Skeletal muscle satellite cell (primary cell): ENCODE measurements around the gene MSL3.

ENCODE experiments used
- H3K27me3 ChIP-seq: 2 replicates; pipeline ENCODE4 v1.7.0; 2013; ENCODE audit warnings: low read length; ENCODE audit not compliant: control insufficient read depth, insufficient read depth
- H3K36me3 ChIP-seq: 2 replicates; pipeline ENCODE4 v1.7.0; 2013; ENCODE audit warnings: mild to moderate bottlenecking, control low read depth, low read length; ENCODE audit not compliant: insufficient read depth
- H3K4me1 ChIP-seq: 2 replicates; pipeline ENCODE4 v1.7.0; 2013; ENCODE audit warnings: low read length; ENCODE audit not compliant: control insufficient read depth, insufficient read depth
- H3K4me2 ChIP-seq: 2 replicates; pipeline ENCODE4 v1.7.0; 2013; ENCODE audit warnings: mild to moderate bottlenecking, low read length
- H3K4me3 ChIP-seq: 2 replicates; pipeline ENCODE4 v1.7.0; 2013; ENCODE audit warnings: low read length
- H3K9ac ChIP-seq: 2 replicates; pipeline ENCODE4 v1.7.0; 2013; ENCODE audit warnings: mild to moderate bottlenecking, low read depth, low read length, moderate library complexity
- H3K9me3 ChIP-seq: replicated peaks from 2 replicates; pipeline ENCODE4 v1.7.0; 2013; ENCODE audit warnings: mild to moderate bottlenecking, control low read depth, low read length

Gene MSL3

GRCh38 chrX:11760958-11761357 is 2.9 kb downstream of the MSL3 start:
- Histone ChIP-seq H3K27me3 (no peaks in the 10 kb centered on the region), H3K36me3 (peaks cover 26% of the 10 kb centered on the region), H3K4me3 (no peak overlapping the region), H3K4me2 (peak overlapping the region; percentile 66), H3K9ac (peak overlapping the region; percentile 96), H3K9me3 (no peaks in the 10 kb centered on the region), H3K4me1 (peaks cover 7% of the 10 kb centered on the region)

- Histone ChIP-seq H3K27me3 (no peaks in the 10 kb centered on the region), H3K9me3 (no peaks in the 10 kb centered on the region), H3K4me1 (no peaks in the 10 kb centered on the region), H3K4me3 (no peak overlapping the region), H3K36me3 (peaks cover 29% of the 10 kb centered on the region), H3K9ac (no peak overlapping the region), H3K4me2 (no peak overlapping the region)
These were observed 6.6 kb downstream of the MSL3 start for GRCh38 chrX:11764602-11765067.

- H3K4me2 ChIP-seq = no peak overlapping the region
- no peak overlapping the region for H3K4me3 ChIP-seq
- no peaks in the 10 kb centered on the region for H3K27me3 ChIP-seq
- no peak overlapping the region for H3K9ac ChIP-seq
- H3K4me1 ChIP-seq = no peaks in the 10 kb centered on the region
- no peaks in the 10 kb centered on the region for H3K9me3 ChIP-seq
- H3K36me3 ChIP-seq = peaks cover 30% of the 10 kb centered on the region
These were observed 7.4 kb downstream of the MSL3 start for GRCh38 chrX:11765449-11765848.

- H3K4me2 ChIP-seq = no peak overlapping the region
- H3K36me3 ChIP-seq = peaks cover 33% of the 10 kb centered on the region
- H3K9ac ChIP-seq = no peak overlapping the region
- no peaks in the 10 kb centered on the region for H3K4me1 ChIP-seq
- no peaks in the 10 kb centered on the region for H3K27me3 ChIP-seq
- H3K4me3 ChIP-seq = no peak overlapping the region
- H3K9me3 ChIP-seq = no peaks in the 10 kb centered on the region
These were observed 8.4 kb downstream of the MSL3 start for GRCh38 chrX:11766487-11766886.

- no peak overlapping the region for H3K4me3 ChIP-seq
- H3K27me3 ChIP-seq = no peaks in the 10 kb centered on the region
- no peaks in the 10 kb centered on the region for H3K9me3 ChIP-seq
- peaks cover 24% of the 10 kb centered on the region for H3K36me3 ChIP-seq
- no peak overlapping the region for H3K4me2 ChIP-seq
- H3K9ac ChIP-seq = no peak overlapping the region
- H3K4me1 ChIP-seq = no peaks in the 10 kb centered on the region
These were observed 10.0 kb downstream of the MSL3 start for GRCh38 chrX:11768039-11768438.

DNA sequence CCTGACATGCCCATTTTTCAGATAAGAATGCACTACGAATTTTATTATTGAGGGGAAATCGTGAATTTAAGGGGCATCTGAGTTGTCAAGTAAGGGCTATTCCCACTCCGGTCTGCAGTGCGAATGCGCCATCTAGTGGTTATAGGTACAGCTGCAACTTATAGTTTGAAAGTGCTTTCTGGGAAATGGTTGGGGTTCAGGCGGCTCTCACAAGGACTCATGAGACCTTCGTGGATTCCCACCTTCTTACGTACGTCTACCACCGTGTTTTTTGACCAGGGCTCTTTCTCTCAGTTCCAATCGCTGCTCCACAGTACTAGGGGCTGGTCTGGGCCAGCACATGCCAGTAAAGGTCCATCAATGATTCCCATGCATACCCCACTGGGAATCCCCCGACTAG is 12.3 kb downstream of the MSL3 start:
- no peaks in the 10 kb centered on the region for H3K4me1 ChIP-seq
- H3K9me3 ChIP-seq = no peaks in the 10 kb centered on the region
- H3K27me3 ChIP-seq = no peaks in the 10 kb centered on the region
- H3K4me2 ChIP-seq = no peak overlapping the region
- H3K4me3 ChIP-seq = no peak overlapping the region
- no peak overlapping the region for H3K9ac ChIP-seq
- peaks cover 13% of the 10 kb centered on the region for H3K36me3 ChIP-seq

DNA sequence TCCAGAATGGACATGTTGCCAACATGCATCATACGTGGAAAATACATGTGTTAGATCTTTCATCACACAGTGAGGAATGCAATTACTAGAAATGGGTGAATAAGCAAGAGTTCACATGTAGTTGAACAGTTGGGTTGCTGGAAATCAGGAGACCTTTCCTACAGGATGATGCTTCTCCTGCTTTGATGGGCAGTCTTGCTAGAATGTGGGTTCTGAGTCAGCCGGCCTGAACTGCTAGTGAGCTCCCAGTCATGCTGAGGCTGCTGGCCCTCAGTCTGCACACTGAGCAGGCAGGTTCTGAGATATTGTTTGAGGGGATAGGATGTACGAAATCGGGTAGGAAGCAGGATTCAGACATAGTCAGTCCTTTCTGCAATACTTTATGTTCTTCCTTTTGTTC is 20.2 kb downstream of the MSL3 start:
- H3K4me3 ChIP-seq = no peak overlapping the region
- no peaks in the 10 kb centered on the region for H3K9me3 ChIP-seq
- no peaks in the 10 kb centered on the region for H3K27me3 ChIP-seq
- no peak overlapping the region for H3K4me2 ChIP-seq
- H3K4me1 ChIP-seq = no peaks in the 10 kb centered on the region
- no peaks in the 10 kb centered on the region for H3K36me3 ChIP-seq
- H3K9ac ChIP-seq = no peak overlapping the region

DNA sequence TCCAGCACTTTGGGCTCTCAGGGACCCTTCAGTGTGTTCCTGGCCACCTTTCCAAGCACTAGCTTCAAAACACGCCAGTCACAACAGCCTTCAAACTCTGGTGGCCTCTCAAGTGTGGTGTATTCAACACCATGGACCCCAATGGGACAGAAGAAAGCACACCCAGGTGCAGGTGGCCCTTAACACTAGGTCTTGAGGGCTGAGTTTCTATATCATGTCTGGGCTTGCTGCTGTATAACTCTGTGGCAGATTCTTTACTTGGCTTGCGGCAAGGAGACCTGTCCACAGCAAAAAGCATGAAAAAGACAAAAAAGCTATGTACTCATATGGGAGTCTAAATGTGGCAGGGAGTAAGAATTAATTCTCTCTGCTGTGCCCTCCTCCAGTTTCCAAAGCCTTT is 23.1 kb downstream of the MSL3 start:
- Histone ChIP-seq H3K4me1 (no peaks in the 10 kb centered on the region), H3K27me3 (no peaks in the 10 kb centered on the region), H3K9me3 (no peaks in the 10 kb centered on the region), H3K36me3 (no peaks in the 10 kb centered on the region), H3K4me2 (no peak overlapping the region), H3K4me3 (no peak overlapping the region), H3K9ac (no peak overlapping the region)

- Histone ChIP-seq H3K4me2 (no peak overlapping the region), H3K27me3 (no peaks in the 10 kb centered on the region), H3K4me1 (no peaks in the 10 kb centered on the region), H3K4me3 (no peak overlapping the region), H3K36me3 (no peaks in the 10 kb centered on the region), H3K9me3 (no peaks in the 10 kb centered on the region), H3K9ac (no peak overlapping the region)
These were observed 23.8 kb downstream of the MSL3 start for GRCh38 chrX:11781734-11782370.

DNA sequence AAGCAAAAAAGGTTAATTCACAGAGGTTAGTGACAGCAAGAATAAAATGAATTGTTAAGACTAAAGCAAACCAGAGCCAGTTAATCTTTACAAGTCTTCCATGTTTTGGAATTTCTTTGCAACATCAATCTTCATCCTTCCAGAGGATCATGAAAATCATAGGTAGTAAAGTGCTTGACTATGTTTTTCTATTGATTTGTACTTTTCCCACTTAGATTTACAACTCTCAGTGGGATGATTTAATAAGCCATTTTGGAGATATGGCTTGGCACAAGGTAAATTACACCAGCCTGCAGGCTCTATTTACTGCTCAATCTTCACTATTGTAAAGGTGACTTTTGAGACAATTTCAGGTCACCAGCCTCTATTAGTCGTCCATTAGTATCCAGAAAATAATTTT is 26.5 kb downstream of the MSL3 start:
- Histone ChIP-seq H3K9ac (no peak overlapping the region), H3K36me3 (no peaks in the 10 kb centered on the region), H3K4me1 (no peaks in the 10 kb centered on the region), H3K4me3 (no peak overlapping the region), H3K4me2 (no peak overlapping the region), H3K27me3 (no peaks in the 10 kb centered on the region), H3K9me3 (no peaks in the 10 kb centered on the region)

DNA sequence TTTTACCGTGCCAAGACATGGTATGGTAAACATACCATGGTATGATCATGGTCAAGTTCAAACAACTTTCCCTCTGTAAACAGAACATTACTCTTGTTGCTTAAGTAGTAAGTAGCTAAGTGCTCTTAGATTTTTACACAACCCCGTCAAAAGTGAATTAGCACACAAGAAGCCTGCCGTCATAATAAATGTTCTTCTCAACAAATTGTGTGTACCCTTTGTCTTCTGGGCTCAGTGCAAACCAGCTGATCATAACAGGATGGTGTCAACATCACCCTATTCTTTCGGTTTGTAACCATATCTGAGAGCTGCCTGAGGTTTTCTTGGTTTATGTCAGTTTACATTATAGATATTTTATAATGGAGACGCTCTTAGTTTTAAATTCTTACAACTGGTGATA is 28.8 kb downstream of the MSL3 start:
- peak overlapping the region; percentile 83 for H3K4me2 ChIP-seq
- H3K27me3 ChIP-seq = no peaks in the 10 kb centered on the region
- no peaks in the 10 kb centered on the region for H3K9me3 ChIP-seq
- H3K9ac ChIP-seq = peak overlapping the region; percentile 50
- no peaks in the 10 kb centered on the region for H3K36me3 ChIP-seq
- H3K4me1 ChIP-seq = no peaks in the 10 kb centered on the region
- peak overlapping the region; percentile 57 for H3K4me3 ChIP-seq

- no peaks in the 10 kb centered on the region for H3K27me3 ChIP-seq
- H3K9ac ChIP-seq = peak overlapping the region; percentile 50
- H3K4me2 ChIP-seq = peak overlapping the region; percentile 83
- no peaks in the 10 kb centered on the region for H3K4me1 ChIP-seq
- peak overlapping the region; percentile 57 for H3K4me3 ChIP-seq
- H3K9me3 ChIP-seq = no peaks in the 10 kb centered on the region
- no peaks in the 10 kb centered on the region for H3K36me3 ChIP-seq
These were observed 29.5 kb downstream of the MSL3 start for GRCh38 chrX:11787564-11787963.
